GM21717 (cell line): Measurements from ENCODE around the gene SYNE1.
"Not testable (repeated sequence)": the region's sequence is repeated elsewhere in the genome, so short reads cannot be mapped to it uniquely, and the experiment has no call there.

ENCODE experiments used
- ATAC-seq: cut with Tn5 transposase; IDR thresholded peaks from one replicate; pipeline ENCODE4 v1.9.1; 2021; ENCODE audit warnings: mild to moderate bottlenecking, moderate library complexity; ENCODE audit not compliant: unreplicated experiment

Gene SYNE1

DNA sequence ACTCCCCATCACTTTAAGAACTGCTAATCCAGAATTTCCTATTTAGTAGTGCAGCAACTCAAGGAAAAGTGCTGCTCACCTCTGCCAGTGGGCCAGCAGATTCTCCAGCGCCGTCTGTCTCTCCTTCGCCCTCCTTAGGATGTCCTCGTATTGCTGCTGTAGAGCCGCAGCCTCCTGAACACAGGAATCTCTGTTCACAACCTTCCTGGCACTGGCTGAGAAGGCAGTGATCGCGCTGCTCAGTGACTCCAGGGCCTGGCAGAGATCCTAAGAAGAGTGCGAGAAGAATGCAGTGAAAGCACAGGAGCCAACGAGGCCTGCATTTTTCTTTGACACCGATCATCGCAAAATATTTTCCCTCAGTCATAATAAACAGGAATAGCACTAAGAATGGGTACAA is 209.0 kb downstream of the SYNE1 start:
- ATAC-seq: no peak

DNA sequence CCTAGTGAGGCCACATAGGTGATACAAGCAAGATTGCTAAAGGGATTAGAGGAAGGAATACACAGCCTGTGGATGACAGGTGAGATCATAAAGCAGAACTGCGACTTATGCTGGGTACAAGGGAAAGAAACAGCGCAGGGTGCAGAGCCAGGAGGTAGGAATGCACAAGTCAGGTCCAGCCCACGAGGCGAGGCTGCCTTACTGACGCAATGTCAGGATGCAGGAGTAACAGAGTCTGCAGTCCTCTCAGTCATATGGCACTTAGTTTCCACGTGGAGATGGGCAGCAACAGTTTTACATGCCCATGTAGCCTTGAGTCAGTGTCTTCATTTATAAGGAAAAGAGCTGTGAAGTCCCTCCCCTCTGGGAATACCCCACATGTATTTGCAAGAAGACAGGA is 210.9 kb downstream of the SYNE1 start:
- no peak for ATAC-seq

DNA sequence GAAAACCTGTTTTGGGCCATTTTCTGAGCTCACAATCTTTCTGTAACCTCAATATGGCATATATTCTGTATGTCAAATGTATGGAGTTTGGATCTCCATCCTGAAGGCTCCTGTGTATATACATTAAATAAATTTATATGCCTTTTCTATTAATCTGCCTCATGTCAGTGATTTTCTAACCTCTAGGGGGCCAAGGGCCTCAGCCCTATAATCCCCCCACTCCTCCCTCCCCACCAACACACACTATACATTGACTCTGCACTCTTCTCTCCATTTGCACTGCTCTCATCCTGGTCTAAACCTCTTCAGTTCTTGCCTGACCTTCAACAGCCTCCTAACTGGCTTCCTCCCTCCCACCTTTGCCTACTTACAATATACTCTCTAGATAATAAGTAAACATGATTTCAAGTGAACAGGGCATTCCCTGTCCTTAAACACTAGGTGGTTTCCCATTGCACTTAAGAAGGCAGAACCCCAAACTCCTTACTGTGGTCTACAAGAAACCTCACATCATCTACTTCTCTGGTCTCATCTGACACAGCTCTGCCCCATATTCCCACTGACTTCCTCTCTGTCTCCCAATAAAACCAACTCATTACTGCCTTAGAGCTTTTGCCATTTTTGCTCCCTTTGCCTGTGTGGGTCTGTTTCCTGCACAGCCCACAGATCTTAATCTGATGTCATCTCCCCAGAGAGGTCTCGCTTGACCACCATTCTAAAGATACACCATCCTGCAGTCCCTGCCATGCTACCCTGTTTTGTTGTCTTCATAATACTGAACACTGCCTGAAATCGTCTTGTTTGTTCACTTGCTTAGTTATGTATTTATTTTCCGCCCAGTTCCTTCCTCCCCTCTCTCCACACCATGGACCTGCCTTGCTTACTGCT is 213.7 kb downstream of the SYNE1 start:
- ATAC-seq: peak; percentile 45

DNA sequence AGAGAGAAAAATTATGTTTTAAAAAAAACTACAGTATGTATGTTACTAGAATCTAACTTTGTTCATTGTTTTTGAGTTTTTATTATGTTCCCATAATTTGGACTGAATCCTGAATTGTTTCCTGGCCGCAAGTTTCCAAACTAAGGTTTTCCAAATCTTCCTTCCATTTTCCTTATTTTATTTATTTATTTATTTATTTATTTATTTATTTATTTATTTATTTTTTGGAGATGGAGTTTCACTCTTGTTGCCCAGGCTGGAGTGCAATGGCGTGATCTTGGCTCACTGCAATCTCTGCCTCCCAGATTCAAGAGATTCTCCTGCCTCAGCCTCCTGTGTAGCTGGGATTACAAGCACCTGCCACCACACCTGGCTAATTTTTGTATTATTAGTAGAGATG is 215.7 kb downstream of the SYNE1 start:
- not testable (repeated sequence) for ATAC-seq

GRCh38 chr6:152420696-152421095 is 216.5 kb downstream of the SYNE1 start:
- no peak for ATAC-seq

GRCh38 chr6:152418551-152418950 is 218.6 kb downstream of the SYNE1 start:
- ATAC-seq: no peak

GRCh38 chr6:152416652-152417051 is 220.5 kb downstream of the SYNE1 start:
- no peak for ATAC-seq

GRCh38 chr6:152404936-152405595 is 232.1 kb downstream of the SYNE1 start:
- ATAC-seq: no peak

- ATAC-seq: no peak
Measured at GRCh38 chr6:152404086-152404857, 232.9 kb downstream of the SYNE1 start.

DNA sequence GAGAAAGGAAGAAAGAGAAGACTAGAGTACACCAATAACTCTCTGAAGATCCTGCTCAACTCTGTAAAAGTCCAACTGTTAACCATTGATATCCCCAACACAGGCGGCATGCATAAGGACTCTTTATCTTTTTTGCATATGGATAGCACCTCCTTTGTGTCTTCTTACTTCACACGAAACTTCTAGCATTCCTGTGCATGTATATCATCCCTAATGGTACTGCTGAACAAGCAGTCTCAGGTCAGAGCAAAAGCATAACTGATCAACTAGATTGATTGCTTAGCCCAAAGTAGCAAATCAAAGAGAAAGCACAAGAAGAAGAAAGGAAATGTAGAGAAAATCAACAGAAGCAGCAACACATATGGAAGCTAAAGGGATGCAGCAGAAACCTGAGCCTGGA is 234.4 kb downstream of the SYNE1 start:
- ATAC-seq: no peak

- ATAC-seq: no peak
Measured at GRCh38 chr6:152401978-152402377, 235.2 kb downstream of the SYNE1 start.

GRCh38 chr6:152399399-152399798 is 237.8 kb downstream of the SYNE1 start:
- ATAC-seq: no peak

- no peak for ATAC-seq
Measured at GRCh38 chr6:152398993-152399392, 238.2 kb downstream of the SYNE1 start.

- no peak for ATAC-seq
Measured at GRCh38 chr6:152398316-152398715, 238.8 kb downstream of the SYNE1 start.

DNA sequence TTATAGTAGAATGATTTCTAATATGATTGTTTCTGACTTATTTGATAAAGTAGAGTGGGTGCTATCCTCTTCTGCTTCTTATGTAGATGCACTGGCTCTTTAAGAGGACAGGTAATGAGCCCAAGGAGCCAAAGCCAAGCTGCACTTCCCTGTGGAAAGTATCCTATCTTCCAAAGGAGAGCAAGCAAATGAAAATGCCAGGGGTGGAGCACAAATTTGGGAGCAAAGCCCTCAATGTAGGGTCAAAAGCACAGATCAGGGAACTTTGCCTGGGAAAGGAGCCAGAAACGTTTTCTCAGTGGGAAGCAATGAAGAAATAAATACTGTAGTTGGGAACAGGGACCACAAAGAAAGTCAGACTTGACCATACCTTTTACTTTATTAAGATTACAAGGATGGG is 242.9 kb downstream of the SYNE1 start:
- ATAC-seq: no peak

GRCh38 chr6:152391179-152391880 is 245.8 kb downstream of the SYNE1 start:
- ATAC-seq: no peak

GRCh38 chr6:152387091-152387490 is 250.1 kb downstream of the SYNE1 start:
- ATAC-seq: no peak

GRCh38 chr6:152386131-152386530 is 251.0 kb downstream of the SYNE1 start:
- ATAC-seq: no peak

DNA sequence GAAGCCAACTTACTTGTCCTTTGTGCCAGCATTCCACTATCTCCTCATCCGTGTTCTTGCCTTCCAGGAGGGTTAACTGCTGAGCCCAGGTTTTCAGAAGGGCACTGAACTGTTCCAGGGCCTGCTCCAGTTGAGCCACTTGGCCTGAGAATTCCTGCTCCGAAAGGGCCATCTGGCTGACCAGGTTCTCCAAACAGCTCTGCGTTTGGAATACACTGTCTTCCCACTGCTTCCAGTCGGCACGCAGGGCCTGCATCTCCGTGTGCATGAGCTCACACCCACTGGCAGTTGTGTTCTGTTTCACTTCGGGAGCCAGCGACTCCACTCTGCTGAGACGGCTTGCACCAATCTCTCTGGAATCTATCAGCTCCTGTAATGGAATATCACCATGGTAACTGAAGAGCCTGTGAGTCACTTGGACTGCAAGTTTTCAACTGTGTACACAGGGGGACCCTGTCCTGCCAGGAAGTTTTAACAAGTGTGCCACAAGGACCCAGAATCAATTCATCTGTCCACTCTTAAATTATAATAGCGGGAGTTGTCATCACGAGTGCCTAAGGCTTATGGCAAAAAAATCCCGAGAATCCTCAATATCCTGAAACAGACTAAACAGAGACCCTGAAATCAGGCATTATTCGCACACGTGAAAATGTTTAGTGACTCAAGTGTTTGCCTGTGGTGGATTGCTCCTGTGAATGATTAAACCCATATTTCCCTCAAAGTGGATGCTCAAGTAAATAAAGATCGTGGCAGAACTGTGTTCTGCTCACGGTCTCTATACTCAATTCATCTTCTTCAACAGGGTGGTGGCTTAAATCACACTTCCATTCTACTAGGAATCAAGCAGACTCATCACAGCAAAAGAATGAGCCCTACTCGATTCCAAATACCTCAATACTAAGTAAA is 255.9 kb downstream of the SYNE1 start:
- ATAC-seq: no peak

DNA sequence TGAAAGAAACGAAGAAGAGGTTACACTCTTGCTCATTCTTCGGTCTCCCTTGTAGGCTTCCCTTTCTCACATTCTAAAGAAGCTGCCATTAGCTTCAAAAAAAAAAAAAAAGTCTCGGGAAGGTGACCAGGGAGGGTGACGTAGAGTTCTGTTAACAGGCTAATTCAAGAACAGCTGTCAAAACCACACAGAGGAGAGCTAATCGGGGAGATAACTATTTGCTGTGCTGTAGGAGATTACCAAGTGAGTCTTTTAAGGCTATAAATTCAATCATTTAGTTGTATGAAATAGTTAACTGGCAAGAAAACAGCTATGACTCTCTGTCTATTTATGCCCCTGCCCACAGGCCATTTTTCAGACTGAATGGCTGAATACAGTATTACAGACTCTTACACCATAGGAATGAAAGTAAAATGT is 256.8 kb downstream of the SYNE1 start:
- ATAC-seq: no peak
